Spinal cord (tissue), 4 donors: ENCODE data around the gene EIF4H. TPM values are rescaled to one million over a fixed set of nuclear protein-coding genes. Genes with fewer than 3 reads are reported as not detected.

Source experiments
- polyA plus RNA-seq, 2 donors: library from polyadenylated mRNA; unstranded; fragments of 120-200 nt; gene quantifications; one replicate each; pipeline ENCODE4 v1.2.1, GENCODE V29; 2013; ENCODE audit not compliant: insufficient read length in 2 of 2
- small RNA-seq: library from RNA; depleted of rRNA; stranded (forward); fragments of <200 nt; gene quantifications from one replicate; pipeline ENCODE3, GENCODE V24; 2014; ENCODE audit warnings: low replicate concordance
- total RNA-seq, 2 donors: library from RNA; depleted of rRNA in 1 of 2; stranded (reverse); fragments of 120-200 nt in 1 of 2; fragments of >200 nt in 1 of 2; gene quantifications; one replicate each; pipeline versions ENCODE4 v1.2.3 to v1.2.4, GENCODE V29; 2013 to 2014

The EIF4H gene
- total and polyA plus RNA-seq, 4 donors = 176 to 261 (median 218) TPM

Small RNA genes within 50 kb of the gene (small RNA-seq; reads per million reads assigned to genes)
- 6.4 reads per million, percentile 95 among the genes with 10 or more reads in this experiment for gene MIR590

Other genes starting within 250 kb of the EIF4H start
- 100 to 1,000 TPM; 203 to 287 TPM for gene ELN, start 146.2 kb upstream of the EIF4H start, total RNA-seq
- gene ELN, start 146.2 kb upstream of the EIF4H start, polyA plus RNA-seq = 100 to 1,000 TPM; 114 to 192 TPM
- 10 to 100 TPM; 26.3 to 35.6 TPM for gene LIMK1, start 90.6 kb upstream of the EIF4H start, total RNA-seq
- 10 to 100 TPM; 81.4 to 81.5 TPM for gene LIMK1, start 90.6 kb upstream of the EIF4H start, polyA plus RNA-seq
- gene LAT2, start 35.6 kb downstream of the EIF4H start, total RNA-seq = 10 to 100 TPM in 1 of 2 donors, 1 to 10 TPM in 1; 6.4 to 10.3 TPM
- 10 to 100 TPM in 1 of 2 donors, 1 to 10 TPM in 1; 8.9 to 10.1 TPM for gene LAT2, start 35.6 kb downstream of the EIF4H start, polyA plus RNA-seq
- gene RFC2, start 80.0 kb downstream of the EIF4H start, total RNA-seq = 10 to 100 TPM; 17.9 to 29.5 TPM
- 10 to 100 TPM; 39.5 to 43.6 TPM for gene RFC2, start 80.0 kb downstream of the EIF4H start, polyA plus RNA-seq
- 10 to 100 TPM; 34.4 to 44.9 TPM for gene CLIP2, start 115.1 kb downstream of the EIF4H start, total RNA-seq
- gene CLIP2, start 115.1 kb downstream of the EIF4H start, polyA plus RNA-seq = 100 to 1,000 TPM; 109 to 110 TPM